ENCODE data around the gene ZNF649. TPM values are rescaled to one million over a fixed set of nuclear protein-coding genes. Genes with fewer than 3 reads are reported as not detected.

ZNF649 gene
- total RNA-seq, 2 donors from 2014 or later, result 61.0 to 69.3 TPM

DNA sequence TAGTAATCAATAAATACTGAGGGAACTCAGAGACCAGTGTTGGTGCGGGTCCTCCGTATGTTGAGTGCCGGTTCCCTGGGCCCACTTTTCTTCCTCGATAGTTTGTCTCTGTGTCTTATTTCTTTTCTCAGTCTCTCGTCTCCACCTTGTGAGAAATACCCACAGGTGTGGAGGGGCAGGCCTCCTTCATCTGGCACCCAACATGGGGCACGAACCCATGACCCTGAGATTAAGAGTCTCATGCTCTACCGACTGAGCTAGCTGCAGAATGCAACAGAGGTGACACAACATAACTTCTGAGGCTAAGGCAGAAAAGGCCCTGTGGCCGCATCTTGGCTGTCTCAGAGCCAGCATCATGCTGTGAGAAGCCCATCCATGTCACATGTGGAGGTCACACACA is 17.1 kb upstream of the ZNF649 start:
- Histone ChIP-seq H3K27ac (ENCODE audit: low read depth, low read length) (no peak overlapping the region), H3K4me3 (ENCODE audit: low read length) (peak overlapping the region; percentile 60), H3K9ac (ENCODE audit: extremely low read depth, low read length, poor library complexity, severe bottlenecking) (no peak overlapping the region), H3K4me1 (ENCODE audit: control insufficient read depth, insufficient read depth, low read length) (no peaks in the 10 kb centered on the region), H3K27me3 (ENCODE audit: control insufficient read depth, insufficient read depth, low read length, poor library complexity, severe bottlenecking) (no peaks in the 10 kb centered on the region), H3K9me3 (ENCODE audit: control insufficient read depth, low read length) (peaks cover 93% of the 10 kb centered on the region), H3K36me3 (ENCODE audit: control insufficient read depth, insufficient read depth, low read length) (no peaks in the 10 kb centered on the region)
- Mint-ChIP-seq H3K27me3 (ENCODE audit: insufficient read depth) (peaks cover 6% of the 10 kb centered on the region), H3K4me1 (no peaks in the 10 kb centered on the region), H3K36me3 (ENCODE audit: low read depth) (peaks cover 25% of the 10 kb centered on the region), H3K9me3 (peaks cover 93% of the 10 kb centered on the region), H3K4me3 (no peak overlapping the region), H3K27ac (no peak overlapping the region)
- WGBS, 2 experiments (ENCODE audit: insufficient coverage in 1 of 2, insufficient read length in 1 of 2), result 88 to 92% methylated on average over 7 to 8 of the region's 8 CpGs
- DNase-seq, result peak; percentile 49
- TF ChIP-seq, protein P1, sequence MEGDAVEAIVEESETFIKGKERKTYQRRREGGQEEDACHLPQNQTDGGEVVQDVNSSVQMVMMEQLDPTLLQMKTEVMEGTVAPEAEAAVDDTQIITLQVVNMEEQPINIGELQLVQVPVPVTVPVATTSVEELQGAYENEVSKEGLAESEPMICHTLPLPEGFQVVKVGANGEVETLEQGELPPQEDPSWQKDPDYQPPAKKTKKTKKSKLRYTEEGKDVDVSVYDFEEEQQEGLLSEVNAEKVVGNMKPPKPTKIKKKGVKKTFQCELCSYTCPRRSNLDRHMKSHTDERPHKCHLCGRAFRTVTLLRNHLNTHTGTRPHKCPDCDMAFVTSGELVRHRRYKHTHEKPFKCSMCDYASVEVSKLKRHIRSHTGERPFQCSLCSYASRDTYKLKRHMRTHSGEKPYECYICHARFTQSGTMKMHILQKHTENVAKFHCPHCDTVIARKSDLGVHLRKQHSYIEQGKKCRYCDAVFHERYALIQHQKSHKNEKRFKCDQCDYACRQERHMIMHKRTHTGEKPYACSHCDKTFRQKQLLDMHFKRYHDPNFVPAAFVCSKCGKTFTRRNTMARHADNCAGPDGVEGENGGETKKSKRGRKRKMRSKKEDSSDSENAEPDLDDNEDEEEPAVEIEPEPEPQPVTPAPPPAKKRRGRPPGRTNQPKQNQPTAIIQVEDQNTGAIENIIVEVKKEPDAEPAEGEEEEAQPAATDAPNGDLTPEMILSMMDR (conservative IDR thresholded peaks at IDR 0.05), result no peak

GRCh38 chr19:51919606-51920005 is 14.8 kb upstream of the ZNF649 start:
- H3K36me3 ChIP-seq (ENCODE audit: control insufficient read depth, insufficient read depth, low read length), result no peaks in the 10 kb centered on the region
- no peaks in the 10 kb centered on the region for H3K27me3 ChIP-seq (ENCODE audit: control insufficient read depth, insufficient read depth, low read length, poor library complexity, severe bottlenecking)
- DNase-seq, result no peak
- peaks cover 98% of the 10 kb centered on the region for H3K9me3 ChIP-seq (ENCODE audit: control insufficient read depth, low read length)
- Mint-ChIP-seq H3K4me1 (no peaks in the 10 kb centered on the region), H3K9me3 (peaks cover 95% of the 10 kb centered on the region), H3K36me3 (ENCODE audit: low read depth) (peaks cover 17% of the 10 kb centered on the region), H3K4me3 (no peak overlapping the region), H3K27me3 (ENCODE audit: insufficient read depth) (peaks cover 4% of the 10 kb centered on the region), H3K27ac (no peak overlapping the region)
- no peak overlapping the region for H3K4me3 ChIP-seq (ENCODE audit: low read length)
- H3K27ac ChIP-seq (ENCODE audit: low read depth, low read length), result no peak overlapping the region
- TF ChIP-seq, protein P1 (conservative IDR thresholded peaks at IDR 0.05), result no peak
- no peaks in the 10 kb centered on the region for H3K4me1 ChIP-seq (ENCODE audit: control insufficient read depth, insufficient read depth, low read length)
- no peak overlapping the region for H3K9ac ChIP-seq (ENCODE audit: extremely low read depth, low read length, poor library complexity, severe bottlenecking)
- 75 to 85% methylated on average over 2 to 3 of the region's 3 CpGs for WGBS, 2 experiments (ENCODE audit: insufficient coverage in 1 of 2, insufficient read length in 1 of 2)

DNA sequence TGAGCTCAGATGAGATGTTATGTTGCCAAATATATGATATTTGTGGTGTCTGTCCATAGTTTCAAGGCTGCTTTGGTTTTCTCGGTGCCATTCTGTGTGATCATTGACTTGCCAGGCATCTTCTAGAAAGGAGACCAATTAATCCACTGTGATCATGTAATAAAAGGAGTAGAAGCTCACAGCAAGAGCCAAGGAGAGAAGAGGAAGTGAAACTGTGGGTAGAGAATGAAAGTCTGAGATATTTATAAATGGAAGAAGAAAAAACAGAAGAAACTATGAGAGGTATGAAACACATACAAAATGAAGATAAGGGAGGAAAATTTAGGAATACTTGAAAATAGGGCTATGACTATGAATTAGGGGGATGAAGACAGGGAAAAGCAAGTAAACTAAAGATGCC is 11.3 kb upstream of the ZNF649 start:
- no peak overlapping the region for H3K27ac Mint-ChIP-seq
- no peak overlapping the region for H3K4me3 Mint-ChIP-seq
- no peaks in the 10 kb centered on the region for H3K4me1 Mint-ChIP-seq
- H3K27me3 Mint-ChIP-seq (ENCODE audit: insufficient read depth), result peaks cover 1% of the 10 kb centered on the region
- Histone ChIP-seq H3K27ac (ENCODE audit: low read depth, low read length) (no peak overlapping the region), H3K27me3 (ENCODE audit: control insufficient read depth, insufficient read depth, low read length, poor library complexity, severe bottlenecking) (no peaks in the 10 kb centered on the region), H3K4me3 (ENCODE audit: low read length) (peak overlapping the region; percentile 62), H3K9ac (ENCODE audit: extremely low read depth, low read length, poor library complexity, severe bottlenecking) (no peak overlapping the region), H3K9me3 (ENCODE audit: control insufficient read depth, low read length) (peaks cover 97% of the 10 kb centered on the region), H3K36me3 (ENCODE audit: control insufficient read depth, insufficient read depth, low read length) (no peaks in the 10 kb centered on the region), H3K4me1 (ENCODE audit: control insufficient read depth, insufficient read depth, low read length) (no peaks in the 10 kb centered on the region)
- TF ChIP-seq, protein P1 (conservative IDR thresholded peaks at IDR 0.05), result no peak
- H3K36me3 Mint-ChIP-seq (ENCODE audit: low read depth), result peaks cover 13% of the 10 kb centered on the region
- DNase-seq, result no peak
- 83% methylated on average over 1 of the region's 1 CpG; no CpG with 5 or more reads in 1 of the 2 experiments for WGBS, 2 experiments (ENCODE audit: insufficient coverage in 1 of 2, insufficient read length in 1 of 2)
- H3K9me3 Mint-ChIP-seq, result peaks cover 93% of the 10 kb centered on the region
